ENCODE measurements around the gene CENPS.
A peak's percentile ranks its signal among the peaks of the same experiment; 100 is the strongest.
"Not testable (repeated sequence)": the region's sequence is repeated elsewhere in the genome, so short reads cannot be mapped to it uniquely, and the experiment has no call there.

CENPS gene

DNA sequence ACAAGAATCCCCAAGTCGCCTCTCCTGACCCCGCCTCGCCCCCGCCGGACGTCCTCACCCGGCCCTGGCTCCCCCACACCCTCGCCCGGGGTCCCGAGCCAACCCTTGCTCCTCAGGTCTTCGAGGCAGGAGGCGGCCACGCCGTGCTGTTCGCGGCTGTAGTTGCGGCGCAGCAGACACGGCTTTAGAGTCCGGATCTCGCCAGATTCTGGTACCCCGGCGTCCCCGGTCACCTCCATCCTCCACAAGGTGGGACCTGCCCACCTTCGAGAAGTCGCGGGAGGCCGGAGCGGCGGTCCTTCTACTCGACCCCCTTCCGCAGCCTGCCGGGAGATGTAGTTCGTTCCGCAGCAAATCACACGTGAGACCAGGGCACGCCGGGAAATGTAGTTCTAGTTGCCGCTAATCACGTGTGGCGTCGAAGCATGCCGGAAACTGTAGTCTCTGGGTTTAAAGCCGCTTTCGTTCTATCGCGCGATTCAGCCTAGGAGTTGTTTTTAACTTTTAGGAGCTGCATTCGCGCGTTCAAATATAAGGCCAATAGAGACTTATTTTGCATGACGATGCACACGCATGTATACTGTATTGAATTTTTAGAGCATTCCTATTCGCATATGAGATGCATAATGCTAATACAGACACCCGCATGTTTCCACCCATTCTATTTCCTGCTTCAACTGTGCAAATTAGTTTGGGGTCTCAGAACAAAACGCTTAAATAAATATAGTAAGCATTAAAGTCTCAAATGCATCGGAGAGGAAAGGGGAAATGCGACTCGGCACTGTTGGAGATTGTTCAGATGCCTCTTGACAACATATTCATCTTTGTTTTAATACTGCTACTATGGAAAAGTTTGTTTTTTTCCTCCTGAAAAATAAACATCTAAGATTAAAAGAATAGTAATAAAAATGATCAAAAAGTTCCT lies 42.2 kb downstream of the CENPS start, which contains the start of gene DFFA:
Gene DFFA, minus strand, starts transcription at position 310 of the 925 bp plus-strand sequence. Its CDS starts 71 bp downstream, at position 239.
- Histone ChIP-seq H3K27ac (no peak within 1 kb of the TSS), H3K27me3 (ENCODE audit: control insufficient read depth, insufficient read depth, low read length) (no peaks in the 10 kb centered on the region), H3K36me3 (ENCODE audit: control insufficient read depth, insufficient read depth, low read length) (no peaks in the 10 kb centered on the region), H3K79me2 (peaks cover 2% of the 10 kb centered on the region), H3K4me2 (ENCODE audit: low read length) (peak within 1 kb of the TSS; percentile 90), H3K9me3 (ENCODE audit: control insufficient read depth, low read length) (no peaks in the 10 kb centered on the region), H3K4me1 (no peaks in the 10 kb centered on the region), H3K4me3 (ENCODE audit: low read depth, low read length) (peak within 1 kb of the TSS; percentile 94), H3K9ac (no peak within 1 kb of the TSS), H2AFZ (peak within 1 kb of the TSS; percentile 93)
- TF ChIP-seq, protein P1, sequence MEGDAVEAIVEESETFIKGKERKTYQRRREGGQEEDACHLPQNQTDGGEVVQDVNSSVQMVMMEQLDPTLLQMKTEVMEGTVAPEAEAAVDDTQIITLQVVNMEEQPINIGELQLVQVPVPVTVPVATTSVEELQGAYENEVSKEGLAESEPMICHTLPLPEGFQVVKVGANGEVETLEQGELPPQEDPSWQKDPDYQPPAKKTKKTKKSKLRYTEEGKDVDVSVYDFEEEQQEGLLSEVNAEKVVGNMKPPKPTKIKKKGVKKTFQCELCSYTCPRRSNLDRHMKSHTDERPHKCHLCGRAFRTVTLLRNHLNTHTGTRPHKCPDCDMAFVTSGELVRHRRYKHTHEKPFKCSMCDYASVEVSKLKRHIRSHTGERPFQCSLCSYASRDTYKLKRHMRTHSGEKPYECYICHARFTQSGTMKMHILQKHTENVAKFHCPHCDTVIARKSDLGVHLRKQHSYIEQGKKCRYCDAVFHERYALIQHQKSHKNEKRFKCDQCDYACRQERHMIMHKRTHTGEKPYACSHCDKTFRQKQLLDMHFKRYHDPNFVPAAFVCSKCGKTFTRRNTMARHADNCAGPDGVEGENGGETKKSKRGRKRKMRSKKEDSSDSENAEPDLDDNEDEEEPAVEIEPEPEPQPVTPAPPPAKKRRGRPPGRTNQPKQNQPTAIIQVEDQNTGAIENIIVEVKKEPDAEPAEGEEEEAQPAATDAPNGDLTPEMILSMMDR (IDR thresholded peaks at IDR 0.05): no peak

GRCh38 chr1:10473145-10473765 lies 43.0 kb downstream of the CENPS start:
- no peak overlapping the region for H3K27ac ChIP-seq
- TF ChIP-seq, protein P1 (IDR thresholded peaks at IDR 0.05): no peak
- peaks cover 2% of the 10 kb centered on the region for H3K79me2 ChIP-seq
- no peaks in the 10 kb centered on the region for H3K36me3 ChIP-seq (ENCODE audit: control insufficient read depth, insufficient read depth, low read length)
- no peak overlapping the region for H3K9ac ChIP-seq
- no peak overlapping the region for H2AFZ ChIP-seq
- H3K4me3 ChIP-seq (ENCODE audit: low read depth, low read length): peak overlapping the region; percentile 94
- no peak overlapping the region for H3K4me2 ChIP-seq (ENCODE audit: low read length)
- H3K27me3 ChIP-seq (ENCODE audit: control insufficient read depth, insufficient read depth, low read length): no peaks in the 10 kb centered on the region
- H3K9me3 ChIP-seq (ENCODE audit: control insufficient read depth, low read length): no peaks in the 10 kb centered on the region
- no peaks in the 10 kb centered on the region for H3K4me1 ChIP-seq

GRCh38 chr1:10474309-10474612 lies 44.0 kb downstream of the CENPS start:
- H3K27ac ChIP-seq; H3K27me3 ChIP-seq (ENCODE audit: control insufficient read depth, insufficient read depth, low read length); H3K9me3 ChIP-seq (ENCODE audit: control insufficient read depth, low read length); H3K4me1 ChIP-seq; H3K79me2 ChIP-seq; H3K36me3 ChIP-seq (ENCODE audit: control insufficient read depth, insufficient read depth, low read length); H3K9ac ChIP-seq: not testable (repeated sequence)
- Histone ChIP-seq H2AFZ (peak overlapping the region; percentile 52), H3K4me3 (ENCODE audit: low read depth, low read length) (peak overlapping the region; percentile 89), H3K4me2 (ENCODE audit: low read length) (peak overlapping the region; percentile 75)

DNA sequence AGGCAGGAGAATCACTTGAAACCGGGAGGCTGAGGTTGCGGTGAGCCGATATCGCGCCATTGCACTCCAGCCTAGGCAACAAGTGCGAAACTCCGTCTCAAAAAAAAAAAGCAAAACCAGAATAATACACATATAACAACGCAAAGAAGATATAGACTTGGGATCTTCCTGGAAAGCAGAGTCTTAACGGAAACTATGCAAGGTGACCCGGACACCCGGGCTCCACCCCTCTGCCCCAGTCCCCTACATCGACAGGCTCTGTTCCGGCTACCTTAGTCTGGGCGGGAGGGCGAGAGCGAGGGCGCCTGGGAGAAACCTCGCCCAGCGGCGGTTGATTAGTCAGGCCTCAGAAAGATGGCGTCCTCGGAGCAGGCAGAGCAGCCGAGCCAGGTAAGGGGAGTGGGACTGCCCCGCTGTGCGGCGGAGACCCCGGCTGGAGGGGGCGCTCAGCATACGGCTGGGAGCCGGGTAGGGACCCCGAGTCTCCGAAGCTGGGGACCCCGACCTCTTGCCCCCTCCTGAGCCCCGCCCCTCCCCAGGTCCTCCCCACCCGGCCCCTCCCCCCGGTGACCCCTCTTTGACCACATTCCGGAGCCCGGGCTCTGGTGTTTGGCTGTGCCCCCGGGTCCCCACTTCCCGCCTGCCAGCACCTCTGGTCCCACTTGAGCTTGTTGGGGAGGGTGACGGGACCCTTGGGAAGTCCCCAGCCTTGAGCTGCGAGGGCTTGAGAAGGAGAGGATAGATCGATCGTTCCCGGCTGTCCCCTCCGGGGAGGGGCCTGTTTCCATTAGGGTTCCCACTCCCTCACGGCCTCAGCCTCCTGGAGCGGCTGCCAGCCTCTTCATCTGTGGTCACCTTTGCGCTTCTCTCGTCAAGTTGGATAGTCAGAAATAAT lies 44.6 kb downstream of the CENPS start, which contains the start of gene PEX14:
Gene PEX14, plus strand, starts transcription at position 338 of the 895 bp plus-strand sequence. Its CDS starts 17 bp downstream, at position 355.
- Histone ChIP-seq H3K4me2 (ENCODE audit: low read length) (peak within 1 kb of the TSS; percentile 75), H2AFZ (peak within 1 kb of the TSS; percentile 52), H3K79me2 (peaks cover 2% of the 10 kb centered on the region), H3K27me3 (ENCODE audit: control insufficient read depth, insufficient read depth, low read length) (no peaks in the 10 kb centered on the region), H3K4me1 (no peaks in the 10 kb centered on the region), H3K4me3 (ENCODE audit: low read depth, low read length) (peak within 1 kb of the TSS; percentile 89), H3K36me3 (ENCODE audit: control insufficient read depth, insufficient read depth, low read length) (no peaks in the 10 kb centered on the region), H3K9me3 (ENCODE audit: control insufficient read depth, low read length) (no peaks in the 10 kb centered on the region), H3K9ac (no peak within 1 kb of the TSS), H3K27ac (peak within 1 kb of the TSS; percentile 27)
- TF ChIP-seq, protein P1 (IDR thresholded peaks at IDR 0.05): no peak

Data from parathyroid adenoma (tissue), 2 donors.